ENCODE data around the gene SCAP. TPM values are rescaled to one million over a fixed set of nuclear protein-coding genes. Genes with fewer than 3 reads are reported as not detected.

The SCAP gene
- total and polyA plus RNA-seq, 10 donors = 17.8 to 116 (median 91.9) TPM

DNA sequence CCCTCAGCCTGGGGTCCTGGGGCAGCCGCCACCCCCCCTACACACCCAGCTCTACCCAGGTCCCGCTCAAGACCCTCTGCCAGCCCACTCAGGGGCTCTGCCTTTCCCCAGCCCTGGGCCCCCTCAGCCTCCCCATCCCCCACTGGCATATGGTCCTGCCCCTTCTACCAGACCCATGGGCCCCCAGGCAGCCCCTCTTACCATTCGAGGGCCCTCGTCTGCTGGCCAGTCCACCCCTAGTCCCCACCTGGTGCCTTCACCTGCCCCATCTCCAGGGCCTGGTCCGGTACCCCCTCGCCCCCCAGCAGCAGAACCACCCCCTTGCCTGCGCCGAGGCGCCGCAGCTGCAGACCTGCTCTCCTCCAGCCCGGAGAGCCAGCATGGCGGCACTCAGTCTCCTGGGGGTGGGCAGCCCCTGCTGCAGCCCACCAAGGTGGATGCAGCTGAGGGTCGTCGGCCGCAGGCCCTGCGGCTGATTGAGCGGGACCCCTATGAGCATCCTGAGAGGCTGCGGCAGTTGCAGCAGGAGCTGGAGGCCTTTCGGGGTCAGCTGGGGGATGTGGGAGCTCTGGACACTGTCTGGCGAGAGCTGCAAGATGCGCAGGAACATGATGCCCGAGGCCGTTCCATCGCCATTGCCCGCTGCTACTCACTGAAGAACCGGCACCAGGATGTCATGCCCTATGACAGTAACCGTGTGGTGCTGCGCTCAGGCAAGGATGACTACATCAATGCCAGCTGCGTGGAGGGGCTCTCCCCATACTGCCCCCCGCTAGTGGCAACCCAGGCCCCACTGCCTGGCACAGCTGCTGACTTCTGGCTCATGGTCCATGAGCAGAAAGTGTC lies 64.7 kb downstream of the SCAP start:
- no peak for DNase-seq
- no peak for TF ChIP-seq POLR2A (IDR thresholded peaks at IDR 0.05)
- TF ChIP-seq, protein P1, sequence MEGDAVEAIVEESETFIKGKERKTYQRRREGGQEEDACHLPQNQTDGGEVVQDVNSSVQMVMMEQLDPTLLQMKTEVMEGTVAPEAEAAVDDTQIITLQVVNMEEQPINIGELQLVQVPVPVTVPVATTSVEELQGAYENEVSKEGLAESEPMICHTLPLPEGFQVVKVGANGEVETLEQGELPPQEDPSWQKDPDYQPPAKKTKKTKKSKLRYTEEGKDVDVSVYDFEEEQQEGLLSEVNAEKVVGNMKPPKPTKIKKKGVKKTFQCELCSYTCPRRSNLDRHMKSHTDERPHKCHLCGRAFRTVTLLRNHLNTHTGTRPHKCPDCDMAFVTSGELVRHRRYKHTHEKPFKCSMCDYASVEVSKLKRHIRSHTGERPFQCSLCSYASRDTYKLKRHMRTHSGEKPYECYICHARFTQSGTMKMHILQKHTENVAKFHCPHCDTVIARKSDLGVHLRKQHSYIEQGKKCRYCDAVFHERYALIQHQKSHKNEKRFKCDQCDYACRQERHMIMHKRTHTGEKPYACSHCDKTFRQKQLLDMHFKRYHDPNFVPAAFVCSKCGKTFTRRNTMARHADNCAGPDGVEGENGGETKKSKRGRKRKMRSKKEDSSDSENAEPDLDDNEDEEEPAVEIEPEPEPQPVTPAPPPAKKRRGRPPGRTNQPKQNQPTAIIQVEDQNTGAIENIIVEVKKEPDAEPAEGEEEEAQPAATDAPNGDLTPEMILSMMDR (IDR thresholded peaks at IDR 0.05 in 8 of 11, conservative IDR thresholded peaks at IDR 0.05 in 3 of 11) = no peak
- TF ChIP-seq POLR2AphosphoS5 (IDR thresholded peaks at IDR 0.05) = peak in 1 of 3 donors; percentile 14
- intact Hi-C loops (cut with DNase I; ENCODE audit: low total_unique reads) = no loop called here
- peaks cover 0 to 100% (median 96%) of the 10 kb centered on the region in 6 donors for H3K36me3 ChIP-seq
- no peaks in the 10 kb centered on the region for H3K27me3 ChIP-seq (replicated peaks in 1 of 7)
- WGBS, 5 donors = 93 to 97% (median 94%) methylated on average over 28 to 30 of the region's 30 CpGs
- H3K27ac ChIP-seq = no peak overlapping the region
- peaks cover 0 to 20% (median 3%) of the 10 kb centered on the region in 6 donors for H3K4me1 ChIP-seq
- no peak overlapping the region for H3K4me3 ChIP-seq
- H3K9me3 ChIP-seq = no peaks in the 10 kb centered on the region

- WGBS, 5 donors = 71 to 82% (median 77%) methylated on average over 9 to 10 of the region's 10 CpGs
Observed at GRCh38 chr3:47410417-47410720, 65.4 kb downstream of the SCAP start.

GRCh38 chr3:47409688-47410416 lies 65.9 kb downstream of the SCAP start:
- no peak overlapping the region for H3K4me3 ChIP-seq
- peaks cover 0 to 100% (median 89%) of the 10 kb centered on the region in 6 donors for H3K36me3 ChIP-seq
- TF ChIP-seq, protein P1 (IDR thresholded peaks at IDR 0.05 in 8 of 11, conservative IDR thresholded peaks at IDR 0.05 in 3 of 11) = no peak
- peak in 1 of 3 donors; percentile 42 for TF ChIP-seq POLR2AphosphoS5 (IDR thresholded peaks at IDR 0.05)
- no peak for DNase-seq
- no peaks in the 10 kb centered on the region for H3K9me3 ChIP-seq
- WGBS, 5 donors = 88 to 97% (median 94%) methylated on average over 19 to 26 of the region's 26 CpGs
- H3K27me3 ChIP-seq (replicated peaks in 1 of 7) = no peaks in the 10 kb centered on the region
- no peak overlapping the region for H3K27ac ChIP-seq
- intact Hi-C loops (cut with DNase I; ENCODE audit: low total_unique reads) = no loop called here
- peaks cover 0 to 31% (median 4%) of the 10 kb centered on the region in 6 donors for H3K4me1 ChIP-seq

More at GRCh38 chr3:47410417-47410720, 65.4 kb downstream of the SCAP start:
- no peak for DNase-seq
- intact Hi-C loops (cut with DNase I; ENCODE audit: low total_unique reads) = no loop called here
- Histone ChIP-seq H3K27ac (no peak overlapping the region), H3K4me1 (peaks cover 0 to 27% (median 3%) of the 10 kb centered on the region in 6 donors), H3K36me3 (peaks cover 0 to 100% (median 92%) of the 10 kb centered on the region in 6 donors), H3K27me3 (replicated peaks in 1 of 7) (no peaks in the 10 kb centered on the region), H3K9me3 (no peaks in the 10 kb centered on the region), H3K4me3 (no peak overlapping the region)
- TF ChIP-seq, protein P1 (IDR thresholded peaks at IDR 0.05 in 8 of 11, conservative IDR thresholded peaks at IDR 0.05 in 3 of 11) = no peak
- TF ChIP-seq POLR2A (IDR thresholded peaks at IDR 0.05) = no peak
- no peak for TF ChIP-seq POLR2AphosphoS5 (IDR thresholded peaks at IDR 0.05)

DNA sequence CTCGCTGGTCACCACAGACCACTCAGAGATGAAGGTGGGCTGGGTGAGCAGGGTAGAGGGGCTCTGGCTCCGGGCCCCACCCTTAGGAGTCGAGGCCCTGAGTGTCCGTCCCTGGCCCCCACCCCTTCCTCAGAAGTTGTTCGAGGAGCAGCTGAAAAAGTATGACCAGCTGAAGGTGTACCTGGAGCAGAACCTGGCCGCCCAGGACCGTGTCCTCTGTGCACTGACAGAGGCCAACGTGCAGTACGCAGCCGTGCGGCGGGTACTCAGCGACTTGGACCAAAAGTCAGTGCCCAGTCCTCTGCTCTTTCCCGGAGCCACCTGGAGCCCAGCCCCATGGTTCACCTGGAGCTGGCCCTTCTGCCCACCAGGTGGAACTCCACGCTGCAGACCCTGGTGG lies 66.5 kb downstream of the SCAP start:
- peaks cover 0 to 100% (median 83%) of the 10 kb centered on the region in 6 donors for H3K36me3 ChIP-seq
- 87 to 93% (median 92%) methylated on average over 8 to 15 of the region's 15 CpGs for WGBS, 5 donors
- DNase-seq = no peak
- TF ChIP-seq, protein P1 (IDR thresholded peaks at IDR 0.05 in 8 of 11, conservative IDR thresholded peaks at IDR 0.05 in 3 of 11) = no peak
- TF ChIP-seq POLR2AphosphoS5 (IDR thresholded peaks at IDR 0.05) = peak in 1 of 3 donors; percentile 15
- intact Hi-C loops (cut with DNase I; ENCODE audit: low total_unique reads) = no loop called here
- H3K4me3 ChIP-seq = no peak overlapping the region
- H3K4me1 ChIP-seq = peaks cover 0 to 31% (median 9%) of the 10 kb centered on the region in 6 donors
- H3K27me3 ChIP-seq (replicated peaks in 1 of 7) = no peaks in the 10 kb centered on the region
- no peaks in the 10 kb centered on the region for H3K9me3 ChIP-seq
- H3K27ac ChIP-seq = no peak overlapping the region

Measured in spleen (tissue), 11 donors.